ACHN (cell line): ENCODE data around the gene BMPR1A.

Source experiments
- DNase-seq: peaks from one replicate; pipeline ENCODE4 v3.0.0-alpha.2; 2015
- in situ Hi-C: cut with HindIII; loops from 2 replicates; pipeline ENCODE4 v1.10.0; 2017; ENCODE audit warnings: low sequenced_read_pairs, low pct_ligation_motif_present, low pct_unique_long_range_greater_than_20kb

BMPR1A gene

DNA sequence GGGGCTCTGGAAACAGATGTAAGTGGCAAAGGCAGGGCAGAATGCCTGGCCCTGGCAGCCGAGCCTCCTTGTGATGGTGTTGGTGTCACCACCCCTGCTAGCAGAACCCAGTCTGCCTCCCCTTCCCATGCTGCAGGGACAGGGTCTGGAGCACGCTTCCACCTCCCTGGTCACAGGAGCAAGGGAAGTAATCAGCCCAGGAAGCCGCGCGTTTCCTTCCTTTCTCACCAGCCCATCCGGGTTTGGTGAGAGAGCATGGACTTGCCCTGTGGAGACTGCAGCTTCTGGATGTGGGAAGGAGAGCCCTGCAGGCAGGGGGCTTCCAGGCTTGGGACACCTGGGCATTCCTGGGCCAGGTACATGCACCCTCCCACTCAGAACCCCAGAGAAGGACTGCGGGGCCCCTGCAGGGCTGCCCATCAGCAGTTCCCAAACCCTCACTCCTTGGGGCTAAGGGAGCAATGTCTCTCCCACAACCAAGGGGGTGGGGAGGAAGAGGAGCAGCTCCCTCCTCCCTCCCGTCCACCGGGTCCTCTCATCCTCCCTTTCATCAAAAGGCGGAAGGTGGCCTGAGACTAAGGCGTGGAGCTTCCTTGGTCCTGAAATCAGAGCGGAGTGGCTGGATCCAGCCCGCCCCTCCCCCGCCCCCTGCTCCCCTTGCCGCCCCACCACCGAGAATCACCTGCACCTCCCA, 199.2 kb downstream of the BMPR1A start:
- no peak for DNase-seq
- in situ Hi-C loops, result no loop called here

DNA sequence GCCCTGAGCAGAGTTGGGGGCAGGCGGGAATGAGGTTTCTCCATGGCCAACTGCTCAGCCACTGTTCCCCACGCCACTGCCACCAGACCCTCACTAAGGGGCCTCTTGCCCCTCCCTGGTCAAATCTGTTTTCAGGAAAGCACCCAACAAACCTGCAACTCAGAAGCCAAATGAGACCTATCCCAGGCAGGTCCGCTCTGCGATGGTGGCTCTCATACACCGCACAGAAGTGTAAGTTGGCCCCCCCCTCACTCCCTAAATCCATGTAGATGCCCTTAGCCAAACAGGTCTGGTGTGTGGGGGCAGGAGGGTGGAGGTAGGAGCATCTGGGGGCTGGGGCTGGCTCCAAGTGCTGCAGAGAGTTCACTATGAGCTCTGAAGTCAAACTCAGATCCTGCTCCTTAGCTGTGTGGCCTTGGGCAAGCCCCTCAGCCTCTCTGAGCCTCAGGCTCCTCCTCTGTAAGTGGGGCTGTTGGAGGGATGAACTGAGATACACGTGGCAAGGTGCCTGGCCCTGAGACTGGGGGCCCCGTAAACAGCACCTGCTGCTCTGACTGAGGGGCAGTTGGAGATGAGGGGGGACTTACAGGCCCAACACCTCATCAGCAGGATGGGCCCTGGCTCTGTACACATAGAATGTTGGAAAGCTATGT, 199.9 kb downstream of the BMPR1A start:
- no peak for DNase-seq
- in situ Hi-C loops, result no loop called here

DNA sequence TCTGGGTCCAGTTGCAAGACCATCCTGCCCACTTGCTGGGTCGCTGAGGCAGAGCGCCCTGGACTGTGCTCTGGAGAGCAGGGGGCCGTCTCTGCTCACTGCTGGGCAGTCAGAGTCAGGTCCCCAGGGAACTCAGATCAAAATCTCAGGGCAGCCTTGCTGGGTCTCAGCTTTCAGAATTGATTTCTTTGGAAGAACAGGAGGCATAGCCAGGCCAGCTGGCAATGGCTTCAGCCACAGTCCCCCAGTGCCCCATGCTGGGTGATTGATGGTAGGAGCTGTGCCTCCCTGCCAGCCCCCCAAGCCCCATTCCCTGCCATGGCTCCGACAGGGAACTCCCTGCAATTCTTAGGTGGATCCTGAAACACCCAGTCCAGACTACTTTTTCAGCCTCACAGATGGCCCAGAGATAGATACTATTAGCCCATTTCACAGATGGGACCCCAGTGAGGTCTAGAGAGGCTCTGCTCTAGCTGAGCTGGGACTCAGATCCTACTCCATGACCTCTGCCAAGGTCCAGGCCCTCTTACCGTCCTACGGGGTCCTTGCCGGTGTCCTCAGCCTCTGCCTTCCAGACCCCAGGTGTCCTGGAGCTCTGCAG, 200.5 kb downstream of the BMPR1A start:
- DNase-seq, result no peak
- in situ Hi-C loops, result no loop called here

DNA sequence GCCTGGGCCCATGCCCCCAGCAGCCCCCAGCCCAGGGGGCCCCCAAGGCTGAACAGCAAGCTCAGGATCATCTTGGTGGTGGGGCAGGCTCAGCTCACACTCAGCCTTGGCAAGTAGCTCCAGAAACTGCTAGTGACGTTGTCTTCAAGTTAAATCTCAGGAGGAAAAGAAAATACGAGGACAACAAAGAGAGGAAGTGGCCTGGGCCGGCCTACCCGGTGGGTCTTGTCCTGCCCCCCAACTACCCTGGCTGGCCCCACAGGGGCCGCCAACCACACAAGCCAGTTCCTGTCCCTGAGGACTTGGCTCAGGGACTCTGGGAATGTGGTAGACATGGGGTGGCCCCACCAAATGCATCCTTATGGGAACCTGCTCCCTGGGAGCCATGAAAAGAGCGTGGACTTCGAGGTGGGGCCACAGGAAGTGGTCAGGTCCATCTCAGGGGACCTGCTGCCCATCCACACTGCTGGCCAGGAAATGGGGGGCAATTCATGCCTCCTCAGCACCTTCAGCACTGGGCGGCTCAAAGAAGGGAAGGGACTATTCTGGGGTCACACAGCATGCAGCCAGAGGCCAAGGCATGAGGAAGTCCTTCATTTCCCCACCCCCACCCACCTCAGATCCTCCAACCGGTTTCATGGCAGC, 201.2 kb downstream of the BMPR1A start, which contains the start of gene MMRN2:
Gene MMRN2 (minus strand): TSS at position 145 of the 645 bp plus-strand sequence. CDS start 74 bp downstream, at position 71.
- in situ Hi-C loops, result no loop called here
- DNase-seq, result no peak

DNA sequence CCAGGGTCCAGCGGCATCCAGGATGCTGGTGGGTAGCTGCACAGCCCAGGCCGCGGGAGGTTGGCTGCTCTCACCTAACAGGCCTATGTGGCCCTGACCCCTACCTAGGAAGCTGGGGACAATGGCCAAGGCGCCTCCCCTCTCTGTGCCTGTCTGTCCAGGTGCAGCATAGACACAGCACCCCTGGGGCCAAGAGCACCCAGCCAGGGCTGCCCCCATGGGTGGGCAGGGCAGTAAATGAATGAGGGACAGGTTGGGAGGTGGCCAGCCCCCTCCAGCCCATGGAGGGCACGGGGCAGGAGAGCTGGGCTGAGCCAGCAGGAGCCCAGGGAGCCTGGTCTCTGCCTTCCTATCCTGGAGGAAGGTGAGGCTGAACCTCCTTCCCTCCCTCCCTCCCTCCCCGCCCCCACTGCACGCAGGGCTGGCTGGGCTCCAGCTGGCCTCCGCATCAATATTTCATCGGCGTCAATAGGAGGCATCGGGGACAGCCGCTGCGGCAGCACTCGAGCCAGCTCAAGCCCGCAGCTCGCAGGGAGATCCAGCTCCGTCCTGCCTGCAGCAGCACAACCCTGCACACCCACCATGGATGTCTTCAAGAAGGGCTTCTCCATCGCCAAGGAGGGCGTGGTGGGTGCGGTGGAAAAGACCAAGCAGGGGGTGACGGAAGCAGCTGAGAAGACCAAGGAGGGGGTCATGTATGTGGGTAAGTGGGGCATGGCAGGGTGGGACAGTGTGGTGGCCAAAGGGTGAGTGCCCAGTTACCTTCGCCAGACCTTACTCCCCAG, 201.9 kb downstream of the BMPR1A start, which contains the start of gene SNCG:
Gene SNCG (plus strand): TSS at position 484 of the 785 bp plus-strand sequence. CDS start 99 bp downstream, at position 583.
- no peak for DNase-seq
- in situ Hi-C loops, result no loop called here

DNA sequence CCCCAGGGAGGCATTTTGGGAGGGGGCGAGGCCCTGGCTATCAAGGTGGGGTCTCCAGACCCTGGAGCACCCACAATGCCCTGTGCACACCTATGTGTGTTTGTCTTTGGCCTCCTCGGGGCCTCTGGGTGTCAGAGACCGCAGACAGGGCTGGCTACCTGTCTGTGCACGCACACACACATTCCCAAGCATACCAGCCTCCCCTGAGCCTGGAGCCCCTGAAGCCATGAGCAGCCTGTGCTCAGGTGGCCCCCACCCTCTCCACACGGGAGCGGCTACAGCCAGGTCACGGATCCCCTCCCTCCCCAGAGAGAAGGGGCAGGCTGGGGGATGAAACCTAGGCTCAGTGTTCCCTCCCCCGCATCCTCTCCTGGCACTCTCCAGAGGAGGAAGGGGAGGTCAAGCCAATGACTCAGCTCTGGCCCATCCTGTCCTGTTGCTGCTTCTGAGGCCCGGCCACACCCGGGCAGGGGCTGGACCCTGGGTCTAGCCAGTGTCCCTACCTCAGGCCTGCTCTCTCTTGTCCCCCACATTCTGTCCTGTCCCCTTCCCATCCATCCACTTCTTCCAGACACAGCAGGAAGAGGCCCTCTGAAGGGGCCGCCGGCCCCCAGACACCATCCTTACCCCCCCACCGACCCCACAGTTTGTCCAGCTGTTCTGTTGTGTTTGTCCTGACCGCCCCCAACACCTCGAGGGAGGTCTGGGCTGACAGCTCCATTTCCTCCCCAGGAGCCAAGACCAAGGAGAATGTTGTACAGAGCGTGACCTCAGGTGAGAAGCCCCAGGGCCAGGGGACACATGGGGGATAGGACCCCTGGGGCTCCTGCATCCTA, 202.7 kb downstream of the BMPR1A start:
- DNase-seq, result peak; percentile 63
- in situ Hi-C loops, result no loop called here

DNA sequence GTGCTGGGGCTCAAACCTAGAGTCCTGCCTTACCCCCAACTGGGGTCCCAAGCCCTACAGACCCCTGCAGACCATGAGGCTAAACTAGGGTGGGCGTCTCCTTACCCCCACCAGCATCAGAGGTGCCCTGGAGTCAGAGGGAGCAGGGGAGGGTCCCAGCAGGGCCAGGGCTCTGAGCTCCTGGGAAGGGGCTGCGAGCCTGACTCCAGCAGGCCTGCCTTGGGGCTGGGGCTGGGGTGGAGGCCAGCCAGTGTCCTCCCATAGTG, 203.3 kb downstream of the BMPR1A start:
- in situ Hi-C loops, result no loop called here
- no peak for DNase-seq

DNA sequence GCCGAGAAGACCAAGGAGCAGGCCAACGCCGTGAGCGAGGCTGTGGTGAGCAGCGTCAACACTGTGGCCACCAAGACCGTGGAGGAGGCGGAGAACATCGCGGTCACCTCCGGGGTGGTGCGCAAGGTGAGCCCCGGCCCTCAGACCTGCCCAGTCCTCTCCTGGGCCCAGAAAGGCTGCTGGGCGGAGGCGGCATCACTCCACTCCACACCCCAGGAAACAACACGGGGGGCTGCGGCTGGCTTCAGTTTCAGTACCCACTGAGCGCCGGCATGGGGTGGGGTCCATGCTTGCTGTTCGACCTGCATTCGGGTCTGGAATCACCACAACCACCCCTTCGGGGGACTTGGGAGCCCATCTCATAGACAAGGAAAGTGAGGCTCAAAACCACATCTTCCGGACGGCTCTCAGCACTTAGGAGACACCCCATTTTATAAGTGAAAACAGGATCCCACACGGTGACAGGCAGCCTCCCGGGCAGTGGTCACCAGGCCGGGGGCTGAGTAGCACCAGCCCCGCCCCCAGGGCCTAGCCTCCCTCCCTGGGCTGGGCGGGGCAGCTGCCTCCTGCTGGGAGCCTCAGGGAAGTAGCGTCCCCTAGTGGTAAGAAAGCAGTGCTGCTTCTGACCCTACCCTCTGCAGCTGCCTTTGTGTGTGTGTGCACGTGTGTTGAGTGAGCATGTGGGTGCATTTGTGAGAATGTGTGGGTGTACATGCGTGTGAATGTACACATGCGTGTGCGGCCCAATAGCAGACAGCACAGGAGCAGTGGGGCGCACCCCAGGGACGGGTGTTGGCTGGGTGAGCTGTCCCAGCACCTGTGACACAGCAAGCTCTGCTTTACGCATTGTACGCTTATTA, 203.8 kb downstream of the BMPR1A start:
- DNase-seq, result peak; percentile 78

DNA sequence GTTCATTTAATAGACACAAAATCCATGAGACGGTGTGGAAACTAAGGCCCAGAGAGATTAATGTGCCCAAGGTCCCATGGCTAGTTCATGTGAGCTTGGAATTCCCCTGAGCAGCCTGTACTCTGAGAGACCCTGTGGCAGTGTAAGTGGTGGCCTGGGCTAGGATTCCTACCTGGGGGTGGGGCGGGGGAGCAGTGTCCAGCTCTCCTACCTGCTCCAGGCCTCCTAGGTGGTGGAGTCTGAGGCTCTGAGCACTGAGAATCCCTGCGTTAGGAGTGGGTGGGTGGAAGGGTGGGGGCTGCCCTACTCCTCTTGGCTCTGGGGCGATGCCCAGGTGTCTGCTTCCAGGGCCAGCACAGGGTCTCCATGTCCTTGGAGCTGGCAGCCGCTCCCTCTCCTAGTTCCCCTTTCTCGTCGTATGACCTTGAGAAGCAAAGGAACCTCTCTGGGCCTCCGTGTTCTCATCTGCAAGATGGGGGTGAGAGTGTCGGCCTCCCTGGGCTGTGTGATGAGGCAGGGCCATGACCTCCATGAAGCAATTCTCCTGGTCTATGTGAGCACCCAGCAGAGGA, 204.5 kb downstream of the BMPR1A start:
- no peak for DNase-seq
- in situ Hi-C loops, result no loop called here

More for the DNA sequence above, 203.8 kb downstream of the BMPR1A start:
- in situ Hi-C loops, result no loop called here

DNA sequence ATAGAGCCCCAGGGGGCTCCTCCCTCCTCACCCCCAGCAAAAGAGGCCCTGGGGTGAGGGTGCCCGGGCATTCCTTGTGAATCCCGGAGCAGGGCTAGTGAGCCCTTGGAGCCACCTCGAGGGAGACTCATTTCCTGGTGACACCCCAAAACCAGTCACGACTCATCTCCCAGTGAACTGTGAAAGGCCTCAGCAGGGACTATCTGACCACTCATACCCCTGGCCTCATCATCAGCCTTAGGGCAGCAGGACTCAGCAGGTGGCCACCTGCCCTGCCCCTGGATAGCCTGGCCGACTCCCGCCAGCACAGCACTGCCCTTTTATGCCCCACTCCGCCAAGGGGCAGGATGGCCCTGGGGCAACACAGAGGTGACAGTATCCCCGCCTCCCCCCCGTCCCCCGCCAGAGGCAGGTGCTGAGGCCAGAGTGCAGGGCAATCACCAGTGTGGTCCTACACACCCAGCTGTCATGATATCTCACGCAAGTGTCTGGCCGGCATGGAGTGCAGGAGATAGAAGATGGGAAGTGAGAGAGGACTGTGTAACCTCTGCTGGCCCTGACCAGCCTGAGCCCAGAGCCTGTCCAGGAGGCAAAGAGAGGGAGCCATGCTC, 205.2 kb downstream of the BMPR1A start:
- in situ Hi-C loops, result no loop called here
- DNase-seq, result peak; percentile 54

DNA sequence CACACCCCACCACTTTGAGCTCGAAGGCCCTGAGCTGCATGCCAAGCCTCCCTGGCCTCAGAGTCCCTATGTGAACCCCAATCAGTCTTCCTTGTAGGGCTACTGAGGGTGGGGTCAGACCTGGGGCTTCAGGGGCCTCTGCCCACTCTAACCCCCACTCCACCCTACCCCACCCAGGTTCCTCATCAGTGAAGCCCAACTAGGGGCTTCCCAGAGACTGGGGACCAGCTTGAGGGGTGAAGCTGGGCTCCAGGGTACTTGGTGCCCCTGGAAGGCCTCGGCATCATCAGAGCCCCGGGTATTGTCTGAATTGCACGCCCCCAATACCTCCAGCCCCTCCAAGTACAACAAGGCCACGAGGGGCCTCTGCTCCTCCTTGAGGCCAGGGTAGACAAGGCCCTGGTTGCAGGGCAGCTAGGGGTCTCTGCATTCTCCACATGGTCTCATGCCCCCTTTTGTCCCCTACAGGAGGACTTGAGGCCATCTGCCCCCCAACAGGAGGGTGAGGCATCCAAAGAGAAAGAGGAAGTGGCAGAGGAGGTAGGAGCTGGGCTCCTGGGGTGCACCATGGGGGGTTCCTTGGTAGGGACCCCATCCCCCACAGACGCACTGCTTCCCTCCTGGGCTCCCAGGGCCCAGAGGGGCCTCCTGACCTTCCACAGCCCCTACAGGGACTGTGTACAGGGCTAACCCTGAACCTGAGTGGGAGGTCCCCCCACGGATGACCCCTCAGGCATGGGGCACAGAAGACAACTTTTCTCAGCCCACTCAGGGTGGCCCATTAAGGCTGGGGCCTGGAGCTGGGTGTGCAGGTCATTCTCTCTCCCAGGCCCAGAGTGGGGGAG, 205.9 kb downstream of the BMPR1A start:
- no peak for DNase-seq
- in situ Hi-C loops, result no loop called here

DNA sequence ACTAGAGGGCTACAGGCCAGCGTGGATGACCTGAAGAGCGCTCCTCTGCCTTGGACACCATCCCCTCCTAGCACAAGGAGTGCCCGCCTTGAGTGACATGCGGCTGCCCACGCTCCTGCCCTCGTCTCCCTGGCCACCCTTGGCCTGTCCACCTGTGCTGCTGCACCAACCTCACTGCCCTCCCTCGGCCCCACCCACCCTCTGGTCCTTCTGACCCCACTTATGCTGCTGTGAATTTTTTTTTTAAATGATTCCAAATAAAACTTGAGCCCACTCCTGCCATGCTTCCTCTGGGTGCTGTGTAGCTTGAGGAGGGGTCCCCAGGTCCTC, 206.5 kb downstream of the BMPR1A start:
- in situ Hi-C loops, result no loop called here
- DNase-seq, result no peak

DNA sequence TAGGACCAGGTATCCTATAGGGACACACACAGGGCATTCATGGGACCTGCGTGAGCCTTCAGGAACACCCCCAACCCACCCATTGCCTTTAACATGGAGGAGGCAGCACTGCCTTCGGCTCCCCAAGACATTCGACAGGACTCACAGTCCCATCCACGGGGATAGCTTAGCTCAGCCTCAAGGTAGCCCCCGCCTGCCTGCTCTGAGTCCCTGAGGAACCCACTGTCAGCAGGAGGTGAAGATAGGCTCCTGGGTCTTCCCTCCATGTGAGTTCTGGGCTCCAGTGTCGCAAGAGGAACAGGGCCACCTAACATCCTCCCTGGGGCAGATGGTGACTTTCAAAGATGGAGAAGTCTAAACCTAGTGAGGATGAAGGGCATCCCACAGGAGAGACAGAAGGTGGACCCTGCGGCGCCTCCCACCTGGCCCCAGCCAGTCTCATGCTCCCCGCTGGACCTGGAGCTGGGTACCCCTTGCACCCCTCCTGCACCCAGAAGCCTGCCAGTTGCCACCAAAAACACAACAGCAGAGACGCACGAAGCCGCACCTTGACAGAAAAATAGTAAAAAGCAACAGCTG, 207.0 kb downstream of the BMPR1A start:
- in situ Hi-C loops, result no loop called here
- no peak for DNase-seq

DNA sequence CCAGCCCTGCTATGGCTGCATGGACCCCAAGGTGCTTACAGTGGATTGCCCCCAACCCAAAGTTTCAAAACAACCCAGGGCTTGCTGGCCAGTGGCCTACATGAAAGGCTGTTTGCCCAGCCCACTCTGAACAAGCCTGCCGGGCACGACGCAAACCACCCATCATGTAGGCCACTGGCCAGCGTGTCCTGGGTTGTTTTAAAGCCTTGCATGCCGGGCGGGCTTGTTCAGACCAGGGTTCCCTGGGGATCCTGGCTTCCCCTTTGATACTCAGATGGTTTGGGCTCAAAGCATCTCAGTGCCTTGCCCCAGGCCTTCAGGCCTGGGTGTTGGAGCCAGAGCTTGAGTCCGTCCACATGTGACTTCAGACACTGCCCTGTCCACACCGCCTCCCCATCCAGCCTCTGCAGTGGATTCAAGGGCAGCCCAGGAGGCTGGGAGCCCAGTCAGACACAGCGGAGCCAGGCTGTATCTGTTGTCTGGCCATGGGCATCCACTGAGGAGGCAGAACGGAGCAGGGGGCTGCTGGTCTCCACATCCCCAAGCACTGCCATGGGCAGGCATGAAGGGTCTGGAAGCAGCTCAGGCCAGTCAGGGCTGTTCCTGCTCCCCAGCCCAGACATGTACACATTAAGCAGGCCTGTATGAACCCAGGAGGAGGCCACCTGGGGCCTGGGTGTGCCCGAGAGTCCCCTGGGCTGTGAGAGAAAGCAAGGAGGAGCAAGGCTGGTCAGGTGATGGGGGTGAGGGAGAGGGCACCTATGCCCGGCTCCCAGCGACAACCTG, 207.8 kb downstream of the BMPR1A start:
- in situ Hi-C loops, result no loop called here
- DNase-seq, result no peak

DNA sequence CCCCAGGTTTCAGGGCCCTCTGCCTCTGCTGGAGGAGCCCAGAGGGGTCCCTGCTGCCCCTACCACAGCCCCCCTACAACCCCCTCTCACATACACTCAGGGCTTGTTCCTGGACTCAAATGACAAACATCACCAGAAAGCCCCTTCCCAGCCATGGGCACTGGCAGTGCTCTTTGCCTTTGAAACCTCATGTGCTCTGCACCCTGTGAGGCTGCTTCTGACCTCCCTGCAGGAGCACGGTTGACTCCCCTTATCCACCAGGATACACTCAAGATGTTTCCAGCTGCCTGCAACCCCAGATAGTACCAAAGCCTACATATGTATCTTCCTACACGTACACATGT, 208.4 kb downstream of the BMPR1A start:
- in situ Hi-C loops, result no loop called here
- DNase-seq, result no peak
